Skeletal muscle cell (primary cell): ENCODE results near the gene IL22RA1.

Experiments used
- DNase-seq: peaks from one replicate; pipeline ENCODE4 v3.0.0-alpha.2; 2010; ENCODE audit warnings: low read depth
- H3K4me3 ChIP-seq: 2 replicates; pipeline ENCODE4 v1.5.1; 2011; ENCODE audit warnings: low read depth, mild to moderate bottlenecking, control low read depth, low read length, moderate library complexity

The IL22RA1 gene

GRCh38 chr1:24141311-24141997 is 1.5 kb downstream of the IL22RA1 start:
- no peak for DNase-seq
- H3K4me3 ChIP-seq: no peak overlapping the region

GRCh38 chr1:24140741-24141181 is 2.2 kb downstream of the IL22RA1 start:
- no peak overlapping the region for H3K4me3 ChIP-seq
- no peak for DNase-seq

DNA sequence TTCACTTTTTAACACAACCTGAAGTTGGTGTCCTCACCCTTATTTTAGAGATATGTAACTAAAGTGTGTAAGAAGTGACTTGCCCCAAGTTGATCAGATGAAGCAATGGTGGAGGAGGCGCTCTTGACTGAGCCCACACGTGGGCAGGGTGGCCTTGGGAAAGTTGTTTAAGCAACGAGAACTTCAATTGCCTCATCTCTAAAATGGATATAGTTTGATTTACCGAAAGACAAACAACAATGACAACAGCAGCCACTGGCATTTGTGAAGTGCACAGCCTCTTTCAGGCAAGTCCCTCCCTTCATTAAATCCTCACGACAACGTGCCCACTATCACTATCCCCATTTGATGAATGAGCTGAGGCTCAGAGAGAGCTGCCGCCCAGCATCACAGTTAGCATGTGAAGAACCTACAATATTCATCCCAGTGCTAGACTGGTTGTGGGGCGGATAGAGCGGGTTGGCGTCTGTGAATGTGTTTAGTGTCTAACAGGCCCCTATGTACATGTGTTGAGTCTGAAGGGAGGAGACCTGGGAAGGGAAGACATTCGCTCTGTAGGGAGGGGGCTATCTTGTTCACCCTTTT is 3.0 kb downstream of the IL22RA1 start:
- no peak overlapping the region for H3K4me3 ChIP-seq
- DNase-seq: no peak

GRCh38 chr1:24139222-24139489 is 3.8 kb downstream of the IL22RA1 start:
- H3K4me3 ChIP-seq: no peak overlapping the region
- no peak for DNase-seq

GRCh38 chr1:24138476-24139221 is 4.3 kb downstream of the IL22RA1 start:
- H3K4me3 ChIP-seq: no peak overlapping the region
- no peak for DNase-seq

DNA sequence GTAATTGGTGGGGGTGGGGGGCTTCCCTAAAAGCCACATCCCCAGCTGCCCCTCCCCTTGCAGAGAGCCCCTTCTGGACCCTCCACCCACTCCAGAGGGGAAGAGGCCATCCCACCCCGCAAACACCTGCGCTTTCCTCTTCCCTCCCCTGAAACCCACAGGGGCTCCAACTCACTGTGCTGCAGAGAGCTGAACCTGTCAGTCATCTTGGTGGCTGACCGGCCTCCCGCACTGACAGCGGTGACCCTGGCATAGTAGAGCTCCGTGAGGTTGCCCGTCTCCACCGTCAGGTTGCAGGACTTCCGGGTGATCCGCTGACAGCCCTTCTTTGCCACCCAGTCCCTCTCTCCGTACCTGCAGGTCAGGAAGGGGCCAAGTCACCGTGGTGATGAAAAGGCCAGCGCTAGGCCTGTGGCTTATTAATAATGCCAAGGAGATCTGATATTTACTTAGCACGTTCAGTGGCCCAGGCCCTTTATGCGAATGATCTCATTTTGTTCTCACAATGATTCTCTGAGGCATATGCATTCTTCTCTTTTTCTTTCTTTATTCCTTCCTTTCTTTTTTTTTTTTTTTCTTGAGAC is 5.9 kb downstream of the IL22RA1 start:
- DNase-seq: no peak
- H3K4me3 ChIP-seq: no peak overlapping the region

DNA sequence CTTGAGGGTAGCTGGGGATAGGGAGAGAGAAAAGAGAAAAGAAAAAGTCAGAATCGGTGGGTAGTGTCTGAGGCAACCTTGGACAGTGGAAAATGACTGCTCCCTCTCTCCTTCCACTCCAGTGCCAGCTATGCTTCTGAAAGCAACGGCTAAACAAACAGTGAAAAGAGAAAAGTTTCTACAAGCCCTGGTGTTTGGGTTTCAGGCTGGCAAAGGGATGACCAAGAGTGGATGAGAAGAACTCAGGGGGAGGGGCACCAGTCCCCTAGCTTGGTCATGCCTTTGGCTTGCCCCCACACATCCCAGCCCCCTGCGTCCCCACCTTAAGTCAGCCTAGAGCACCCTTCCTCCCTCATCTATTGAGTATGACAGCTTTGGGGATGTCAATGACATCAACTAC is 8.6 kb downstream of the IL22RA1 start:
- H3K4me3 ChIP-seq: no peak overlapping the region
- no peak for DNase-seq

- no peak for DNase-seq
- no peak overlapping the region for H3K4me3 ChIP-seq
These were observed 9.1 kb downstream of the IL22RA1 start for GRCh38 chr1:24133819-24134218.

DNA sequence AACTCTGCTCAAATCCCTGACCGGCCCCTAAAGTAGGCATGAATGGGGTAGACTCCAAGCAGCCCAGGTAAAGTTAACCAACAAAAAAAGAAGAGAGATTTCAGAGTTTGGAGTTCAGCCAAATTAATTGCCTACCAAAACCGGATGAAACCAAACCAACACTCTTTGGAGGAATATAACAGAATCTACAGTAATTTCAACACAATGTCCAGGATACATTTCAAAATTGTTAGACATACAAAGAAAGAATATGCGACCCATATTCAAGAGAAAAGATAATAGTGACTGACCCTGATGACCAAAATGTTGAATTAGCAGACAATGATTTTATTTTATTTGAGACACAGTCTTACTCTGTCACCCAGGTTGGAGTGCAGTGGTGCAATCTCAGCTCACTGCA is 12.6 kb downstream of the IL22RA1 start:
- no peak overlapping the region for H3K4me3 ChIP-seq
- DNase-seq: no peak

DNA sequence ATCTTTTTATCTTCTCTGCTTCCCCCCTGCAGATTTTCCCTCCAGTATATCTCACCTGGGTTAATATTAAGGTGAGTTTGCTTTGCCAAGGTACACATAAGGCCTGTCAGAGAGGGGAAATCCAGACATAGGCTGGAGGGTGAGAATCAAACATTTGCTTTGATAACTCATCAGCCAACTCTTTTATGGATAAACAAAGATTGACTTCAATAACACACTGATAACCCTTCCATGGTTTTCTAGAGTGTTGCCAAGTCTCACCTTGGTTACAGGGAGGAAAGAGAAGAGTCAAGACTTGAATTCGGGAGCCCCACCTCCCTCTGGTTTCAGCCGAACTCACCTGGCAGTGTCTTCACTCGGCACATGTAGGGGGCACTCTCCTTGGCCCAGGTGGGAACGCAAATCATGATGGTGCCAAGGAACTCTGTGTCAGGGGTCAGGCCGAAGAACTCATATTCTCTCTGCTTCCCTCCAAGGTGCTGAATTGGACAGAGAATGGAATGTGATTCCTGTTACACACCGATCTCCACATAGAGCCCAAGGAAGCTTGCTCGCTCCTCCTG is 15.1 kb downstream of the IL22RA1 start:
- no peak overlapping the region for H3K4me3 ChIP-seq
- DNase-seq: no peak

GRCh38 chr1:24127134-24127800 is 15.7 kb downstream of the IL22RA1 start:
- H3K4me3 ChIP-seq: no peak overlapping the region
- DNase-seq: no peak

DNA sequence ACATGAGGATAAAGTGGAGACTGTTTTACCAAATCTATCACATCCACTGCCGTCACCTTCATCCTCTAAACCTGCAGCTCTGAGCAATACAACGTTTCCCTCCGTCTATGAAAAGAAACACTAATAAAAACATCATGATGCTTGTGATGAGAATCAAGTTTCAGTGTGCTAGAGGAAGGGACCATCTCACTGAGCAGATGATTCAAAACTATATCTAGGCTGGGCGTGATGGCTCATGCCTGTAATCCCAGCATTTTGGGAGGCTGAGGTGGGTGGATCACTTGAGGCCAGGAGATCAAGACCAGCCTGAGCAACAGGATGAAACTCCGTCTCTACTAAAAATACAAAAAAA is 16.3 kb downstream of the IL22RA1 start:
- no peak overlapping the region for H3K4me3 ChIP-seq
- DNase-seq: no peak

- no peak for DNase-seq
- H3K4me3 ChIP-seq: no peak overlapping the region
These were observed 16.8 kb downstream of the IL22RA1 start for GRCh38 chr1:24126018-24126671.

- H3K4me3 ChIP-seq: no peak overlapping the region
- no peak for DNase-seq
These were observed 17.5 kb downstream of the IL22RA1 start for GRCh38 chr1:24125456-24125855.

DNA sequence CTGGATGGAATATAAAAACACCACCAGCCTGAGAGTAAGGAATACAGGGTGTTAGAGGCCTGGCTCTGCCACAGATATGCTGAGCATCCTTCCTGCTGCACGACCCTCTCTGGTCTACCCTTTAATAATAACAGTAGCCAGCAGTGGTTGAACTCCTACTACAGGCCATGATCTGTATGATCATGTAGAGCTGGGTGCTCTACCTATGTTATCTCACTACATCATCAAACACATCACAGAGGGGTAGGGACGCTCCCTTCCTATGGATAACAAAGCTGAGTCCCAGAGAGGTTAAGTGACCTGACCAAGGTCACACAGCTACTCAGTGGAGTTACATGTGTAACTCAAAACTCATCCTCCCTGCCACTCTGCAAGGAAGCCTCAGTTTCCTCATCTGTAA is 18.0 kb downstream of the IL22RA1 start:
- no peak for DNase-seq
- no peak overlapping the region for H3K4me3 ChIP-seq

DNA sequence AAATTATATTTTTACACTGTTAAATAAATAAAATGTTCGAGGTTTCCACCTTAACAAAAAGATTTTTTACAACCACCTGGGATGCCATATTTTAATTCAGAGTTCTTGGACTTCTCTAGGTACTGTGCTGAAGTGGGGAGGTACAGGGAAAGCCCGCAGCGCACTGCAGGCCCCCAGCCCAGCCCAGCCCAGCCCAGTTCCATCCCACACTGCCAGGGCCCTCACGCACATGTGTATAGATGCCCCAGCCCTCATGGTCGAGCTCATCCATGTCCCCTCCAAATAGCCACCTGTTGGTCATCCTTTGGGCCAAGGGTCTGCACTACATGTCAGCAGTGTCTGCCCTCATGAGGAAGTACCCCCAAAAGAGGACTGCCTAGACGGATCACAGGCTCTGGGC is 19.3 kb downstream of the IL22RA1 start:
- H3K4me3 ChIP-seq: no peak overlapping the region
- DNase-seq: no peak

DNA sequence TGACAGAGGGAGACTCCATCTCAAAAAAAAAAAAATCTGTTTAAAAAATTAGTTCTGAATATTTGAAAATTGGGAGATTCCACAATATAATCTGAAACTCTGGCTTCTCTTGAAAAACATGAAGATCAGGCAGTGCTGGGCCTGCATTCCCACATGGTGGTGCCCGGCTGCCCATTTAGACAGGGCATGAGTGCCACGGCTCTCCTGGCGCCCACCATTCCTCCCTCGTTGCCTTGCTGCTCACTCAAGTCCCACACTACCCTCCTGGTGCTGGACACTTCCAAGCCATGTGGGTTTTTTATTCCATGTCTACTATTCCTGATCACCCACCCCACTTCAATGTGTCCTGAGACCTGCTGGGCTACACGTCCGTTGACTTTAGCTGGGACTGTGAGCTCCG is 20.2 kb downstream of the IL22RA1 start:
- no peak for DNase-seq

DNA sequence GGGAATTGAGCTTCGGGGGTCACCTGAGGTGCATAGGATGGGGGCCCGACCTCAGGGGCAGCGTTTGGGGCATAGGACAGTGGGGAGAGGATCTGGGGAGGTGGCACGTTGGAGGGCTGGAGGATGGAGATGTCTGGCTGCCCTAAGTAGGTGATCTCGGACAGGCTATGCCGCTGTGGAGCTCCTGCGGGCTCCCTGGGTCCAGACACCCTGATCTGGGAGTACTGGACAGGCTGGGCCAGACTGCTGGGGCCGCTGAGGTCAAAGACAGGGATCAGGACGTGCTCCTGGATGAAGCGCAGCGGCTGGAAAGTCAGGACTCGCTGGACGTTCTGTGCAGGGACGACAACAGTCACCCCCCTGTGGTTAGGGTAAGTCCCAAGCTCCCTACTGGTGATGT is 21.5 kb downstream of the IL22RA1 start:
- no peak for DNase-seq
- no peak overlapping the region for H3K4me3 ChIP-seq

More for the DNA sequence above, 20.2 kb downstream of the IL22RA1 start:
- H3K4me3 ChIP-seq: no peak overlapping the region

- DNase-seq: no peak
- H3K4me3 ChIP-seq: no peak overlapping the region
These were observed 22.0 kb downstream of the IL22RA1 start for GRCh38 chr1:24120965-24121364.
